Measurements from ENCODE around the gene ZBTB44. TPM values are rescaled to one million over a fixed set of nuclear protein-coding genes. Genes with fewer than 3 reads are reported as not detected.

The ZBTB44 gene
- total RNA-seq, 4 donors from 2014 or later, result 35.8 to 52.7 (median 45.7) TPM

DNA sequence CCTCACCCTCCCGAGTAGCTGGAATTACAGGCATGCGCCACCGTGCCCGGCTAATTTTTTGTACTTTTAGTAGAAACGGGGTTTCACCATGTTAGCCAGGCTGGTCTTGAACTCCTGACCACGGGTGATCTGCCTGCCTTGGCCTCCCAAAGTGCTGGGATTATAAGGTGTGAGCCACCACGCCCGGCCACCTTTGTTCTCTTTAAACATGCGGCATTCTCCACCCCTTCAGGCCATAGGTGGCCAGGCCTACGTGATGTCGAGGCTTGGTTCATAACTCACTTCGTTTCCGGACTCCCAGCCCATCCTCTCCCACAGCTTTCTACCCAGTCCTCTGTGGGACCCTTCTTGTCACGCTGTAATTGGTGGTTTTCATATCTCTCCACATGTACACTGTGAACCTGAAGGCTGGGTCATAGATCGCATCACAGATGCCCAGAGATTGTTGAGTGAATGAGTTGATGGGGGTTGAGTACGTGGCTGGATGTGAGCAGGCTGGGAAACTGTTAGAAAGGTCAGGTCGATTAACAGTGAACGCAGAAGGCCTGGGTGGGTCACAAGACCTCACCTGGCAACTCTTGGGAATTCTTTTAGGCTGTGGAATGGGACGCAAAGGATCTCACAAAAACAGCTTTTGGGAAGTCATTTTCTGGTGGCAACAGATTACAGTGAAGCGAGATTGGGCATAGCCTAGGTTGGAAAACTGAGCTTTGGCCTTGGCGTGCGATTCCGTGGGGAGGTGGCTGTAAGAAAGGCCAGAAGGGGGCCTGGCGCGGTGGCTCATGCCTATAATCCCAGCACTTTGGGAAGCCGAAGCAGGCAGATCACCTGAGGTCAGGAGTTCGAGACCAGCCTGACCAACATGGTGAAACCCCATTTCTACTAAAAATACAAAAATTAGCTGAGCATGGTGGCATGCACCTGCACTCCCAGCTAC is 110.7 kb downstream of the ZBTB44 start:
- H3K4me3 ChIP-seq (ENCODE audit: low read depth, poor library complexity, severe bottlenecking), result no peak overlapping the region
- no peak for DNase-seq (ENCODE audit: low spot score in 2 of 2)
- 93 to 95% methylated on average over 27 of the region's 27 CpGs for WGBS, 2 donors
- intact Hi-C loops (cut with DNase I; ENCODE audit: low total_unique reads), result no loop called here
- no peak for TF ChIP-seq POLR2A (IDR thresholded peaks at IDR 0.05)
- TF ChIP-seq CTCF (IDR thresholded peaks at IDR 0.05), result no peak

- intact Hi-C loops (cut with DNase I; ENCODE audit: low total_unique reads), result no loop called here
- WGBS, 2 donors, result 87 to 90% methylated on average over 25 of the region's 25 CpGs
Observed at GRCh38 chr11:130202818-130203689, 111.7 kb downstream of the ZBTB44 start.

DNA sequence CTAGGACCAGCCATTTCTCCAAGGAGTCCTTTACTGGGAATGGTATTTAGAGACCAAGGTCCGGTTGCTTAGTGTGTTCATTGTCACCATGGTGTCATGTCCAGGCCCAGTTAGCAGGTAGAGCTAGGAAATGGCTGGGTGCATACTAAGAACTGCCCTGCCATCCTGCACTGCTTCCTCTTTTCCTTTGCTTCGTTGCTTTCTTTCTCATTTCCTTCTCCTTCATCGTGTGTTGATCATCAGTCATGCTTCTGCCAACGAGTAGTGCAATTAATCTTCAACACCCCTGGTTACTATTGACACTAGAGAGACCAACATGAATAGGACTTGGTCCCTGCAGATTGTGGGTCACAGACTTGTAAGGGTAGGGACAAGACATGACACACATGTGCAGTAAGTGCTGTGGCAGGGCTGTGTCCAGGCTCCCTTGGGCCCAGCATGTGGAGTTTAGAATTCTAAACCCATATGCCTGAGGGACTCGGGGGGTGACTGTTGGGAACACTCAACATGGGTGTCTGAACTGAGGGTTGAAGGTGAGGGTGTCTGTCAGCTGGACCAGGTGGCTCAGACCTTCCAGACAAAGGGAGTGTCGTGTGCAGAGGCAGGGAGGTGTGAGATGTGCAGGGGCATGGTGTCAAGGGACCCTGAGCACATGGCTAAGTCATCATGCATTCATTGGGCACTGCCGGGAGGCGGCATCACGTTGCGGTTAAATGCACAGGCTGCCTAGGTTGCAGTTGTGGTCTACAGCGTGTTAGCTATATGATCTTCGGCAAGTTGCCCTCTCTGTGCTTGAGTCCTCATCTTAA is 112.5 kb downstream of the ZBTB44 start:
- TF ChIP-seq POLR2A (IDR thresholded peaks at IDR 0.05) (no peak), CTCF (IDR thresholded peaks at IDR 0.05) (no peak)
- no peak for DNase-seq (ENCODE audit: low spot score in 2 of 2)
- no peak overlapping the region for H3K4me3 ChIP-seq (ENCODE audit: low read depth, poor library complexity, severe bottlenecking)
- intact Hi-C loops (cut with DNase I; ENCODE audit: low total_unique reads), result no loop called here
- 85 to 87% methylated on average over 12 of the region's 12 CpGs for WGBS, 2 donors

More at GRCh38 chr11:130202818-130203689, 111.7 kb downstream of the ZBTB44 start:
- DNase-seq (ENCODE audit: low spot score in 2 of 2), result no peak
- TF ChIP-seq POLR2A (IDR thresholded peaks at IDR 0.05) (no peak), CTCF (IDR thresholded peaks at IDR 0.05) (no peak)
- no peak overlapping the region for H3K4me3 ChIP-seq (ENCODE audit: low read depth, poor library complexity, severe bottlenecking)

DNA sequence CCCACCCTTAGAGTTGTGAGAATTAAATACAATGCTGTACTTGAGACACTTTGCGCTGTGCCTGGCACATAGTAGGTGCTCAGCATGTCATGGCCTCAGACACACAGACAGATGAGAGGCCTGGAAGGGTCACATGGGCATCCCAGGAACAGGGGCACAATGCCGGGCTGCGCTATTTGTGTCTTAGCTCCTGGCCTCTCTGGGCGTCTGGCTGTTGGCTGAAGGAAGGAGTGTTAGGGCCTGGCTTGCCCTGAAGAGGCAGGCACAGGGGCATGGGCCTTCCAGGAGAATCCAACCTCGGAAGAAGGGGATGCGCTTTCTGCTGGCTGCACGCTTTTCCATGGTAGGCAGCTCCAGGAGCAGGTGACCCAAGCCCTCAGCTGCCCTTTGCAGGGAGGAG is 113.7 kb downstream of the ZBTB44 start:
- DNase-seq (ENCODE audit: low spot score in 2 of 2), result no peak
- H3K4me3 ChIP-seq (ENCODE audit: low read depth, poor library complexity, severe bottlenecking), result no peak overlapping the region
- no peak for TF ChIP-seq CTCF (IDR thresholded peaks at IDR 0.05)
- 92 to 96% methylated on average over 7 of the region's 7 CpGs for WGBS, 2 donors
- intact Hi-C loops (cut with DNase I; ENCODE audit: low total_unique reads), result no loop called here

GRCh38 chr11:130199792-130200191 is 114.9 kb downstream of the ZBTB44 start:
- TF ChIP-seq CTCF (IDR thresholded peaks at IDR 0.05) (no peak), POLR2A (IDR thresholded peaks at IDR 0.05) (no peak)
- no peak for DNase-seq (ENCODE audit: low spot score in 2 of 2)
- H3K4me3 ChIP-seq (ENCODE audit: low read depth, poor library complexity, severe bottlenecking), result no peak overlapping the region
- intact Hi-C loops (cut with DNase I; ENCODE audit: low total_unique reads), result no loop called here
- whole genome bisulfite sequencing, 2 donors, result 85 to 91% methylated on average over 12 of the region's 12 CpGs
